Neural progenitor cell (in vitro differentiated cells): ENCODE measurements around the gene SNTG2.

Source experiments
- CTCF ChIP-seq: fragments of 200-600 bp; sonication (generic); IDR thresholded peaks from 2 replicates; pipeline ENCODE4 v1.5.1; 2017; ENCODE audit warnings: antibody characterized with exemption, mild to moderate bottlenecking
- EZH2phosphoT487 ChIP-seq: fragments of 200-600 bp; sonication (generic); IDR thresholded peaks from 2 replicates; pipeline ENCODE4 v1.6.1; 2017; ENCODE audit warnings: antibody characterized with exemption

GRCh38 chr2:1314254-1314653 lies 363.6 kb downstream of the SNTG2 start:
- no peak for TF ChIP-seq CTCF
- TF ChIP-seq EZH2phosphoT487: no peak
